GM18870 (cell line): ENCODE results near the gene TENT4A.

ENCODE experiments used
- ATAC-seq: cut with Tn5 transposase; IDR thresholded peaks from one replicate; pipeline ENCODE4 v1.9.1; 2021; ENCODE audit warnings: moderate library complexity; ENCODE audit not compliant: unreplicated experiment

TENT4A gene

GRCh38 chr5:6791031-6791430 lies 77.8 kb downstream of the TENT4A start:
- no peak for ATAC-seq

DNA sequence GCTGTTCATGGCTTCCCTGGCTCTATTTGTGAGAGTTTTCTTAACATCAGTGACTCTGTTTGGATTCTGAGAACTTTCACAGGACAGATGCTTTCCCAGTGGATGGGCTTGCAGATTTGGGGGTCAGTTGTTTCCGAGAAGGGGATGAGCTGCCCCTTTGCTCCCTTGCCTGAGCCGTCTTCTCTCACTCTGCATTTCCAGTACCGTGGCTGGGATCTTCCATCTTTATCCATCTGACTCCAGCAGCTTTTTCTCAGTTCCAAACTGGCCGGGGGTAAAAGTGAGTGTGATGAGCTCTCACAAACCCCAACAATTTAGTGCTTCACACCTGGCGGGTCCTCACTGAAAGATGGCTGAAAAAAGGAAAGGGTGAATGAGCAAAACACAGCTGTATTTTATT lies 79.1 kb downstream of the TENT4A start:
- ATAC-seq: no peak

GRCh38 chr5:6792911-6793471 lies 79.8 kb downstream of the TENT4A start:
- ATAC-seq: no peak

DNA sequence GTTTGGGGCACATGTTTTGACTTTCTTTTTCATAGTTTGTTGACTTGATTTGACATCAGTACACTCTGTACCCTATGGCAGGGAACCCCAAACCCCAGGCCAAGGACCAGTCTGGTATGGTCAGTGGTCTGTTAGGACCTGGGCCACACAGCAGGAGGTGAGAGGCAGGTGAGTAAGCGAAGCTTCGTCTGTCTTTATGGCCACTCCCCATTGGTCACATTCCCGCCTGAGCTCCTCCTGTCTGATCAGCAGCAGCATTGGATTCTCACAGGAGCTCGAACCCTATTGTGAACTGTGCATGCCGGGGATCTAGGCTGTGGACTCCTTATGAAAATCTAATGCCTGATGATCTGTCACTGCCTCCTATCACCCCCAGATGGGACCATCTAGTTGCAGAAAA lies 88.0 kb downstream of the TENT4A start:
- ATAC-seq: no peak

- ATAC-seq: no peak
Measured at GRCh38 chr5:6803981-6804550, 90.8 kb downstream of the TENT4A start.

- ATAC-seq: no peak
Measured at GRCh38 chr5:6804766-6805501, 91.7 kb downstream of the TENT4A start.

DNA sequence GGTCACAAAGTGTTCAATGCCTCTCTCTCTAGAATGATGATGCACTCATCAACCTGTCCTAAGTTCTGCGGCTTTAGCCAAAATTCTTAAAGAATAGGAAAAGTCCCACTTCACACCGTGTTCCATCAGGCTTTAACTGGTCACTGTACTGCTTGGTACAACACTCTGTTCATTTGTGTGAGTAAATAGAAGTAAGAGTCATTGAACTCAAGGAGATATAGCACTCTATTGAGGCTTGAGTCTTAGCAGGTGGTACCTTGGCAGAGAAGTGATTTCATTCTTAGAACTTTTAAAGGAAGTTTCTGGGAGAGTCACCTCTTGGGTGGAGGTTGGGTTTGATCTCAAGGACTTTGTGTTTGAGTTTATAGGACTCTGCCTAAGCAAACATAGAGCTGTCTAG lies 92.6 kb downstream of the TENT4A start:
- no peak for ATAC-seq
